Fibroblast of lung (primary cell): ENCODE measurements around the gene OOSP4B. TPM values are rescaled to one million over a fixed set of nuclear protein-coding genes. Genes with fewer than 3 reads are reported as not detected.
"Not testable (repeated sequence)": the region's sequence is repeated elsewhere in the genome, so short reads cannot be mapped to it uniquely, and the experiment has no call there.

Source experiments
- DNase-seq, 2 donors: peaks; one replicate each; pipeline versions ENCODE4 v3.0.0 to v3.0.0-alpha.2; 2010; ENCODE audit warnings: low read depth in 2 of 2
- H2AFZ ChIP-seq: 2 replicates; pipeline ENCODE4 v1.5.1; 2012; ENCODE audit warnings: low read length, control low read depth, inconsistent platforms
- H3K27ac ChIP-seq: 2 replicates; pipeline ENCODE4 v1.5.1; 2011; ENCODE audit warnings: low read length, control low read depth; ENCODE audit not compliant: insufficient read depth
- H3K27me3 ChIP-seq: 2 replicates; pipeline ENCODE4 v1.5.1; 2011; ENCODE audit warnings: mild to moderate bottlenecking, low read length; ENCODE audit not compliant: control insufficient read depth, insufficient read depth
- H3K36me3 ChIP-seq: 2 replicates; pipeline ENCODE4 v1.5.1; 2011; ENCODE audit warnings: low read length; ENCODE audit not compliant: control insufficient read depth, insufficient read depth
- H3K4me1 ChIP-seq: 2 replicates; pipeline ENCODE4 v1.5.1; 2011; ENCODE audit warnings: low read length; ENCODE audit not compliant: control insufficient read depth, insufficient read depth; ENCODE audit errors: extremely low read depth
- H3K4me2 ChIP-seq: 2 replicates; pipeline ENCODE4 v1.5.1; 2011; ENCODE audit warnings: low read length, control low read depth; ENCODE audit not compliant: insufficient read depth; ENCODE audit errors: extremely low read depth
- H3K4me3 ChIP-seq, 4 experiments: fragments of 200-600 bp in 1 of 4; sonication (generic) in 1 of 4; replicated peaks in 1 of 4; 2 replicates each; pipeline ENCODE4 v1.5.1; 2011 to 2016; ENCODE audit warnings: low read length in 4 of 4, low read depth in 3 of 4, mild to moderate bottlenecking in 3 of 4, control low read depth in 2 of 4, inconsistent platforms in 1 of 4, mixed read lengths in 1 of 4; ENCODE audit not compliant: insufficient read depth in 1 of 4; ENCODE audit errors: control extremely low read depth in 1 of 4
- H3K79me2 ChIP-seq: 2 replicates; pipeline ENCODE4 v1.5.1; 2012; ENCODE audit warnings: mild to moderate bottlenecking, low read length, inconsistent platforms; ENCODE audit not compliant: control insufficient read depth, insufficient read depth
- H3K9ac ChIP-seq: 2 replicates; pipeline ENCODE4 v1.5.1; 2011; ENCODE audit warnings: mild to moderate bottlenecking, low read length, control low read depth; ENCODE audit not compliant: insufficient read depth
- H3K9me3 ChIP-seq: 2 replicates; pipeline ENCODE4 v1.5.1; 2012; ENCODE audit warnings: low read depth, low read length; ENCODE audit not compliant: control insufficient read depth, insufficient read depth
- H4K20me1 ChIP-seq: 2 replicates; pipeline ENCODE4 v1.5.1; 2011; ENCODE audit warnings: low read length; ENCODE audit not compliant: control insufficient read depth, insufficient read depth; ENCODE audit errors: extremely low read depth
- EZH2 ChIP-seq: IDR thresholded peaks from 2 replicates; pipeline ENCODE4 v1.5.1; 2012; ENCODE audit warnings: low read length, control low read depth, mild to moderate bottlenecking; ENCODE audit errors: missing control alignments
- polyA plus RNA-seq, 2 donors: library from polyadenylated mRNA; depleted of rRNA in 1 of 2; stranded (reverse) in 1 of 2; unstranded in 1 of 2; fragments of >200 nt; gene quantifications; 2 replicates each; pipeline ENCODE4 v1.2.1, GENCODE V29; 2011 to 2012; ENCODE audit warnings: missing spikeins in 1 of 2
- total RNA-seq: library from RNA; depleted of rRNA; stranded (reverse); fragments of >200 nt; gene quantifications from 2 replicates; pipeline ENCODE4 v1.2.1, GENCODE V29; 2014
- TF ChIP-seq, protein P1 (sequence below), 2 donors: IDR thresholded peaks in 1 of 2; conservative IDR thresholded peaks in 1 of 2; 1 replicate in 1 of 2; 2 replicates in 1 of 2; pipeline ENCODE4 v1.5.1; 2011 to 2012; ENCODE audit warnings: low read length in 2 of 2, control low read depth in 1 of 2, inconsistent platforms in 1 of 2, low read depth in 1 of 2, mild to moderate bottlenecking in 1 of 2

OOSP4B gene
- total and polyA plus RNA-seq, 2 donors (not counting 1 experiment from before 2014, with no cell fraction given): not detected

- no peak overlapping the region for H3K4me2 ChIP-seq
- H2AFZ ChIP-seq: no peak overlapping the region
- no peak overlapping the region for H3K9ac ChIP-seq
- TF ChIP-seq, protein P1, sequence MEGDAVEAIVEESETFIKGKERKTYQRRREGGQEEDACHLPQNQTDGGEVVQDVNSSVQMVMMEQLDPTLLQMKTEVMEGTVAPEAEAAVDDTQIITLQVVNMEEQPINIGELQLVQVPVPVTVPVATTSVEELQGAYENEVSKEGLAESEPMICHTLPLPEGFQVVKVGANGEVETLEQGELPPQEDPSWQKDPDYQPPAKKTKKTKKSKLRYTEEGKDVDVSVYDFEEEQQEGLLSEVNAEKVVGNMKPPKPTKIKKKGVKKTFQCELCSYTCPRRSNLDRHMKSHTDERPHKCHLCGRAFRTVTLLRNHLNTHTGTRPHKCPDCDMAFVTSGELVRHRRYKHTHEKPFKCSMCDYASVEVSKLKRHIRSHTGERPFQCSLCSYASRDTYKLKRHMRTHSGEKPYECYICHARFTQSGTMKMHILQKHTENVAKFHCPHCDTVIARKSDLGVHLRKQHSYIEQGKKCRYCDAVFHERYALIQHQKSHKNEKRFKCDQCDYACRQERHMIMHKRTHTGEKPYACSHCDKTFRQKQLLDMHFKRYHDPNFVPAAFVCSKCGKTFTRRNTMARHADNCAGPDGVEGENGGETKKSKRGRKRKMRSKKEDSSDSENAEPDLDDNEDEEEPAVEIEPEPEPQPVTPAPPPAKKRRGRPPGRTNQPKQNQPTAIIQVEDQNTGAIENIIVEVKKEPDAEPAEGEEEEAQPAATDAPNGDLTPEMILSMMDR (conservative IDR thresholded peaks at IDR 0.05 in 1 of 2, IDR thresholded peaks at IDR 0.05 in 1 of 2; ENCODE audit: low read depth in 1 of 2, low read length in 2 of 2): no peak
- TF ChIP-seq EZH2: no peak
- H3K79me2 ChIP-seq: no peaks in the 10 kb centered on the region
- no peaks in the 10 kb centered on the region for H4K20me1 ChIP-seq
- no peaks in the 10 kb centered on the region for H3K36me3 ChIP-seq
- H3K27ac ChIP-seq: no peak overlapping the region
- H3K9me3 ChIP-seq: no peaks in the 10 kb centered on the region
- no peaks in the 10 kb centered on the region for H3K27me3 ChIP-seq
- H3K4me1 ChIP-seq: no peaks in the 10 kb centered on the region
- DNase-seq: no peak
- H3K4me3 ChIP-seq: no peak overlapping the region
These were observed 13.3 kb upstream of the OOSP4B start for GRCh38 chr11:60003729-60004128.

DNA sequence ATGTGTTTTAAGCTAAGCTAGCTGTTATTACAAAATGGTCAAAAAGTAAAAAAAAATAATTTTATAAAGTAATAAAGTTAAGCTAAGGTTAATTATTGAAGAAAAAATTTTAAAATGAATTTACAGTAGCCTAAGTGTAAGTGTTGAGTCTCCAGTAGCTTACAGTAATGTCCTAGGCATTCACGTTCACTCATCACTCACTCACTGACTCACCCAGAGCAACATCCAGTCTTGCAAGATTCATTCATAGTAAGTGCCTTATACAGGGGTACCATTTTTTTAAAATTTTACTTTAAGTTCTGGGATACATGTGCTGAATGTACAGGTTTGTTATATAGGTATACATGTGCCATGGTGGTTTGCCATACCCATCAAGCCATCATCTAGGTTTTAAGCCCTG lies 11.6 kb upstream of the OOSP4B start:
- H3K9ac ChIP-seq: no peak overlapping the region

GRCh38 chr11:60018058-60018457 lies 1.1 kb downstream of the OOSP4B start:
- Histone ChIP-seq H3K36me3 (no peaks in the 10 kb centered on the region), H3K27me3 (no peaks in the 10 kb centered on the region), H3K9ac (no peak overlapping the region), H2AFZ (no peak overlapping the region), H3K4me1 (no peaks in the 10 kb centered on the region), H3K4me3 (no peak overlapping the region), H3K27ac (no peak overlapping the region), H3K79me2 (no peaks in the 10 kb centered on the region), H3K4me2 (no peak overlapping the region), H3K9me3 (no peaks in the 10 kb centered on the region), H4K20me1 (no peaks in the 10 kb centered on the region)
- no peak for DNase-seq
- no peak for TF ChIP-seq EZH2
- TF ChIP-seq, protein P1 (conservative IDR thresholded peaks at IDR 0.05 in 1 of 2, IDR thresholded peaks at IDR 0.05 in 1 of 2; ENCODE audit: low read depth in 1 of 2, low read length in 2 of 2): no peak

More for the DNA sequence above, 11.6 kb upstream of the OOSP4B start:
- Histone ChIP-seq H3K4me1 (no peaks in the 10 kb centered on the region), H4K20me1 (no peaks in the 10 kb centered on the region), H3K79me2 (no peaks in the 10 kb centered on the region), H3K9me3 (no peaks in the 10 kb centered on the region), H3K4me2 (no peak overlapping the region), H3K4me3 (no peak overlapping the region), H2AFZ (no peak overlapping the region), H3K27me3 (no peaks in the 10 kb centered on the region), H3K27ac (no peak overlapping the region), H3K36me3 (no peaks in the 10 kb centered on the region)
- no peak for TF ChIP-seq EZH2
- TF ChIP-seq, protein P1 (conservative IDR thresholded peaks at IDR 0.05 in 1 of 2, IDR thresholded peaks at IDR 0.05 in 1 of 2; ENCODE audit: low read depth in 1 of 2, low read length in 2 of 2): no peak
- no peak for DNase-seq

- H3K27ac ChIP-seq, H3K36me3 ChIP-seq, H3K27me3 ChIP-seq, H3K79me2 ChIP-seq, H2AFZ ChIP-seq, H3K9me3 ChIP-seq, H3K4me1 ChIP-seq, H3K4me2 ChIP-seq, H4K20me1 ChIP-seq, DNase-seq, H3K9ac ChIP-seq, H3K4me3 ChIP-seq: not testable (repeated sequence)
These were observed 3.4 kb downstream of the OOSP4B start for GRCh38 chr11:60020376-60020775.
